HepG2 (cell line): Measurements from ENCODE around the gene CMTM5. TPM values are rescaled to one million over a fixed set of nuclear protein-coding genes. Genes with fewer than 3 reads are reported as not detected.

Source experiments
- ATAC-seq: fragments of 200-7000 bp; cut with Tn5 transposase; 3 replicates; pipeline ENCODE4 v1.9.1; 2020; ENCODE audit warnings: mild to moderate bottlenecking, moderate library complexity
- BruUV-seq: library from RNA; stranded (reverse); fragments of 400-500 nt; replicated peaks from 2 replicates; lab custom pipeline; 2021; lab: Mats Ljungman, UMichigan
- CTCF ChIA-PET: fragments of 300-600 bp; formaldehyde crosslinking; extraction: SDS; loops from one replicate; lab custom pipeline; 2021; ENCODE audit warnings: low total read pairs, inconsistent platforms, low intra/inter-chr PET ratio; lab: Yijun Ruan, JAX
- POLR2A ChIA-PET: fragments of 350-600 bp; sonication (Branson Sonifier 250); formaldehyde crosslinking; loops from one replicate; lab custom pipeline; 2020; ENCODE audit warnings: antibody characterized with exemption, inconsistent platforms; lab: Yijun Ruan, JAX
- DNase-seq: peaks from one replicate; pipeline ENCODE4 v3.0.0-alpha.2; 2015; ENCODE audit warnings: low spot score
- FAIRE-seq: peaks from 3 replicates; lab custom pipeline; 2011; peaks lifted over from hg19 to GRCh38; lab: Jason Lieb, UNC
- H2AFZ ChIP-seq: one replicate; pipeline ENCODE4 v1.6.1; 2011; ENCODE audit warnings: low read length, inconsistent platforms
- H3K27ac ChIP-seq: fragments of 300-600 bp; 3 replicates; pipeline ENCODE4 v1.8.0; 2011; ENCODE audit warnings: mixed run types, mild to moderate bottlenecking, mixed read lengths, low read length, inconsistent platforms; ENCODE audit not compliant: insufficient read depth; ENCODE audit errors: extremely low read length
- H3K27me3 ChIP-seq, 2 experiments: fragments of 200-600 bp in 1 of 2; 2 replicates in 1 of 2; 3 replicates in 1 of 2; pipeline versions ENCODE4 v1.6.0 to v1.8.0; 2011; ENCODE audit warnings: low read length in 2 of 2, mild to moderate bottlenecking in 2 of 2, moderate library complexity in 2 of 2, inconsistent platforms in 1 of 2; ENCODE audit not compliant: insufficient read depth in 2 of 2, control insufficient read depth in 1 of 2
- H3K36me3 ChIP-seq, 2 experiments: fragments of 200-600 bp in 1 of 2; replicated peaks in 1 of 2; 2 replicates in 1 of 2; 3 replicates in 1 of 2; pipeline versions ENCODE4 v1.5.1 to v1.8.0; 2011; ENCODE audit warnings: low read length in 2 of 2, inconsistent platforms in 1 of 2; ENCODE audit not compliant: insufficient read depth in 2 of 2, control insufficient read depth in 1 of 2
- H3K4me1 ChIP-seq: 2 replicates; pipeline ENCODE4 v1.5.1; 2012; ENCODE audit warnings: low read length, inconsistent platforms; ENCODE audit not compliant: insufficient read depth
- H3K4me2 ChIP-seq: 2 replicates; pipeline ENCODE4 v1.6.0; 2011; ENCODE audit warnings: low read depth, low read length, inconsistent platforms
- H3K4me3 ChIP-seq, 3 experiments: fragments of 200-600 bp in 1 of 3; sonication (generic), shearing (Covaris generic) in 1 of 3; replicated peaks in 1 of 3; 2 replicates each; pipeline ENCODE4 v1.5.1; 2011 to 2016; ENCODE audit warnings: low read length in 3 of 3, inconsistent platforms in 2 of 3, low read depth in 2 of 3, mild to moderate bottlenecking in 2 of 3, control low read depth in 1 of 3, mixed read lengths in 1 of 3; ENCODE audit not compliant: insufficient read depth in 1 of 3
- H3K79me2 ChIP-seq: one replicate; pipeline ENCODE4 v1.6.1; 2011; ENCODE audit warnings: low read length, inconsistent platforms; ENCODE audit not compliant: insufficient read depth
- H3K9ac ChIP-seq: 2 replicates; pipeline ENCODE4 v1.6.0; 2011; ENCODE audit warnings: mild to moderate bottlenecking, low read depth, low read length, inconsistent platforms; ENCODE audit not compliant: insufficient read depth
- H3K9me3 ChIP-seq: 2 replicates; pipeline ENCODE4 v1.5.1; 2012; ENCODE audit warnings: mild to moderate bottlenecking, low read length
- H4K20me1 ChIP-seq: 2 replicates; pipeline ENCODE4 v1.6.0; 2011; ENCODE audit warnings: inconsistent platforms, mild to moderate bottlenecking, low read length, moderate library complexity; ENCODE audit not compliant: insufficient read depth
- REL ChIP-seq: sonication (generic); formaldehyde crosslinking; conservative IDR thresholded peaks from 2 replicates; pipeline ENCODE4 v1.8.0; 2022; ENCODE audit warnings: mild to moderate bottlenecking, missing genetic modification reagents, moderate library complexity
- THYN1 ChIP-seq: sonication (generic); formaldehyde crosslinking; IDR thresholded peaks from 2 replicates; pipeline ENCODE4 v1.8.1; 2023; ENCODE audit warnings: low read depth, mild to moderate bottlenecking, moderate library complexity, missing genetic modification reagents, borderline replicate concordance
- ZFAT ChIP-seq: sonication (generic); formaldehyde crosslinking; conservative IDR thresholded peaks from 2 replicates; pipeline ENCODE4 v1.8.1; 2023; ENCODE audit warnings: missing genetic modification reagents, inconsistent platforms
- ZFX ChIP-seq: sonication (generic); formaldehyde crosslinking; IDR thresholded peaks from 2 replicates; pipeline ENCODE4 v1.4.0; 2020; ENCODE audit warnings: mild to moderate bottlenecking, low read depth, missing genetic modification reagents, moderate library complexity
- ZNF382 ChIP-seq: sonication (generic); formaldehyde crosslinking; IDR thresholded peaks from 2 replicates; pipeline ENCODE4 v1.5.0; 2020; ENCODE audit warnings: missing genetic modification reagents, mild to moderate bottlenecking, borderline replicate concordance
- ZNF383 ChIP-seq: sonication (generic); formaldehyde crosslinking; IDR thresholded peaks from 2 replicates; pipeline ENCODE4 v1.4.0; 2020; ENCODE audit warnings: missing genetic modification reagents, mild to moderate bottlenecking, borderline replicate concordance
- ZNF772 ChIP-seq: sonication (generic); formaldehyde crosslinking; IDR thresholded peaks from 2 replicates; pipeline ENCODE4 v1.5.0; 2020; ENCODE audit warnings: mild to moderate bottlenecking, missing genetic modification reagents
- WGBS: methylation state at CpG from one replicate; pipeline ENCODE4 v1.1.6; 2017; ENCODE audit warnings: low lambda C conversion rate; 5-methylcytosine and 5-hydroxymethylcytosine counted together
- in situ Hi-C: cut with HindIII; loops from 2 replicates; pipeline ENCODE4 v1.10.0; 2017; ENCODE audit warnings: low pct_unique_long_range_greater_than_20kb; ENCODE audit not compliant: extremely low pct_ligation_motif_present
- intact Hi-C: fragments of 100-400 bp; cut with micrococcal nuclease; formaldehyde crosslinking; loops from one replicate; pipeline ENCODE4 v1.10.0; 2022; ENCODE audit not compliant: unreplicated experiment
- polyA plus RNA-seq, 8 experiments: library from polyadenylated mRNA; depleted of rRNA in 3 of 8; stranded (reverse) in 7 of 8; unstranded in 1 of 8; fragments of >200 nt; fragmentation: Illumina TruSeq in 4 of 8; extraction: Trizol in 4 of 8; gene quantifications; 2 replicates each; pipeline versions ENCODE4 v1.2.1 to v1.2.3, GENCODE V29; 2011 to 2016; ENCODE audit warnings: low read depth in 4 of 8, missing spikeins in 1 of 8, mixed read lengths in 1 of 8; ENCODE audit not compliant: insufficient read depth in 1 of 8
- total RNA-seq, 5 experiments: library from RNA; depleted of rRNA; stranded (reverse); fragments of >200 nt; fragmentation: Illumina TruSeq; extraction: Trizol; gene quantifications; 2 replicates each; pipeline ENCODE4 v1.2.3, GENCODE V29; 2016; ENCODE audit warnings: low read depth in 1 of 5
- TF ChIP-seq, protein P1 (sequence below): sonication (generic); formaldehyde crosslinking; IDR thresholded peaks from 2 replicates; pipeline ENCODE4 v1.4.0; 2020; ENCODE audit warnings: mild to moderate bottlenecking, low read depth, missing genetic modification reagents
- TF ChIP-seq, protein P2 (sequence below): IDR thresholded peaks from 2 replicates; pipeline ENCODE4 v1.6.1; 2012; ENCODE audit warnings: low read length, improper control_type of control experiment
- TF ChIP-seq, protein P3 (sequence below): sonication (generic); formaldehyde crosslinking; IDR thresholded peaks from 2 replicates; pipeline ENCODE4 v1.4.0; 2020; ENCODE audit warnings: low read depth, mild to moderate bottlenecking, missing genetic modification reagents
- TF ChIP-seq, protein P4 (sequence below): sonication (generic); formaldehyde crosslinking; IDR thresholded peaks from 2 replicates; pipeline ENCODE4 v1.5.1; 2020; ENCODE audit warnings: missing genetic modification reagents, mild to moderate bottlenecking, borderline replicate concordance
- TF ChIP-seq, protein P5 (sequence below): IDR thresholded peaks from 2 replicates; pipeline ENCODE4 v1.6.1; 2016; ENCODE audit warnings: missing compliant biosample characterization, missing genetic modification reagents, borderline replicate concordance

The CMTM5 gene
- total and polyA plus RNA-seq, 2 of the 13 experiments (the other 11 are each of a cell fraction or from before 2014, with no cell fraction given): not detected

DNA sequence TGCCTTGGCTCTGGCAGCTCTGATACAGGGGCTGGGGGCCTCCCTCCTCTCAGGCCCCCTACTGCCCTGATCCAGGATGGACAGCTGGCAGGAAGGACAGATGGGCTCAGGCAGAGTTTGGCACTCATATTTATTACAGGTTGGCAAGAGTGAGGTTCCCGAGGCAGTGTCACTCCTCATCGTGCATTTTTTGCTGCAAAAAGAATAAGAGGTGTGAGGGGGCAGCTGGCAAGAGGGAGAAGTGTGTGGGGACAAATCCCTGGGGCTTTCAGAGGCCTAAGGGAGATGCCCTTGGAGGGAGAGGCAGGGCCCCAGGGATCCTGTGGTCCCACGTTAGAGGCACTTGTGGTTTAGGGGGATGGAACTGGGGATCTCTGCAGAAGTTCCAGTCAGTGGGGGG lies 5.0 kb downstream of the CMTM5 start:
- ATAC-seq: no peak
- POLR2A ChIA-PET: interaction anchor here (1.4 kb wide), 1 partner anchor 55 kb away, joined by 3 read pairs; no protein-coding TSS in a partner anchor
- Histone ChIP-seq H3K4me2 (no peak overlapping the region), H3K9ac (no peak overlapping the region), H3K4me1 (no peaks in the 10 kb centered on the region), H2AFZ (no peak overlapping the region), H3K36me3 (no peaks in the 10 kb centered on the region), H3K27me3 (peaks cover 28 to 91% of the 10 kb centered on the region in 2 experiments), H3K4me3 (no peak overlapping the region), H3K27ac (no peak overlapping the region), H4K20me1 (no peaks in the 10 kb centered on the region), H3K9me3 (no peaks in the 10 kb centered on the region), H3K79me2 (no peaks in the 10 kb centered on the region)
- intact Hi-C loops: loop anchor here (5.0 kb wide), 1 partner anchor 260 kb away; no protein-coding TSS in a partner anchor
- 0% methylated on average over 3 of the region's 3 CpGs for WGBS
- DNase-seq: no peak
- TF ChIP-seq ZNF382 (CRISPR knock-in tag): no peak
- no peak for TF ChIP-seq ZFAT
- TF ChIP-seq, protein P1, sequence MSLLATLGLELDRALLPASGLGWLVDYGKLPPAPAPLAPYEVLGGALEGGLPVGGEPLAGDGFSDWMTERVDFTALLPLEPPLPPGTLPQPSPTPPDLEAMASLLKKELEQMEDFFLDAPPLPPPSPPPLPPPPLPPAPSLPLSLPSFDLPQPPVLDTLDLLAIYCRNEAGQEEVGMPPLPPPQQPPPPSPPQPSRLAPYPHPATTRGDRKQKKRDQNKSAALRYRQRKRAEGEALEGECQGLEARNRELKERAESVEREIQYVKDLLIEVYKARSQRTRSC (CRISPR knock-in tag): no peak
- no peak for TF ChIP-seq ZNF772 (CRISPR knock-in tag)
- TF ChIP-seq, protein P2, sequence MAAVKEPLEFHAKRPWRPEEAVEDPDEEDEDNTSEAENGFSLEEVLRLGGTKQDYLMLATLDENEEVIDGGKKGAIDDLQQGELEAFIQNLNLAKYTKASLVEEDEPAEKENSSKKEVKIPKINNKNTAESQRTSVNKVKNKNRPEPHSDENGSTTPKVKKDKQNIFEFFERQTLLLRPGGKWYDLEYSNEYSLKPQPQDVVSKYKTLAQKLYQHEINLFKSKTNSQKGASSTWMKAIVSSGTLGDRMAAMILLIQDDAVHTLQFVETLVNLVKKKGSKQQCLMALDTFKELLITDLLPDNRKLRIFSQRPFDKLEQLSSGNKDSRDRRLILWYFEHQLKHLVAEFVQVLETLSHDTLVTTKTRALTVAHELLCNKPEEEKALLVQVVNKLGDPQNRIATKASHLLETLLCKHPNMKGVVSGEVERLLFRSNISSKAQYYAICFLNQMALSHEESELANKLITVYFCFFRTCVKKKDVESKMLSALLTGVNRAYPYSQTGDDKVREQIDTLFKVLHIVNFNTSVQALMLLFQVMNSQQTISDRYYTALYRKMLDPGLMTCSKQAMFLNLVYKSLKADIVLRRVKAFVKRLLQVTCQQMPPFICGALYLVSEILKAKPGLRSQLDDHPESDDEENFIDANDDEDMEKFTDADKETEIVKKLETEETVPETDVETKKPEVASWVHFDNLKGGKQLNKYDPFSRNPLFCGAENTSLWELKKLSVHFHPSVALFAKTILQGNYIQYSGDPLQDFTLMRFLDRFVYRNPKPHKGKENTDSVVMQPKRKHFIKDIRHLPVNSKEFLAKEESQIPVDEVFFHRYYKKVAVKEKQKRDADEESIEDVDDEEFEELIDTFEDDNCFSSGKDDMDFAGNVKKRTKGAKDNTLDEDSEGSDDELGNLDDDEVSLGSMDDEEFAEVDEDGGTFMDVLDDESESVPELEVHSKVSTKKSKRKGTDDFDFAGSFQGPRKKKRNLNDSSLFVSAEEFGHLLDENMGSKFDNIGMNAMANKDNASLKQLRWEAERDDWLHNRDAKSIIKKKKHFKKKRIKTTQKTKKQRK: no peak
- no peak for TF ChIP-seq ZNF383 (CRISPR knock-in tag)
- no peak for TF ChIP-seq REL (CRISPR knock-in tag)
- TF ChIP-seq, protein P3, sequence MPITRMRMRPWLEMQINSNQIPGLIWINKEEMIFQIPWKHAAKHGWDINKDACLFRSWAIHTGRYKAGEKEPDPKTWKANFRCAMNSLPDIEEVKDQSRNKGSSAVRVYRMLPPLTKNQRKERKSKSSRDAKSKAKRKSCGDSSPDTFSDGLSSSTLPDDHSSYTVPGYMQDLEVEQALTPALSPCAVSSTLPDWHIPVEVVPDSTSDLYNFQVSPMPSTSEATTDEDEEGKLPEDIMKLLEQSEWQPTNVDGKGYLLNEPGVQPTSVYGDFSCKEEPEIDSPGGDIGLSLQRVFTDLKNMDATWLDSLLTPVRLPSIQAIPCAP (CRISPR knock-in tag): no peak
- TF ChIP-seq, protein P4, sequence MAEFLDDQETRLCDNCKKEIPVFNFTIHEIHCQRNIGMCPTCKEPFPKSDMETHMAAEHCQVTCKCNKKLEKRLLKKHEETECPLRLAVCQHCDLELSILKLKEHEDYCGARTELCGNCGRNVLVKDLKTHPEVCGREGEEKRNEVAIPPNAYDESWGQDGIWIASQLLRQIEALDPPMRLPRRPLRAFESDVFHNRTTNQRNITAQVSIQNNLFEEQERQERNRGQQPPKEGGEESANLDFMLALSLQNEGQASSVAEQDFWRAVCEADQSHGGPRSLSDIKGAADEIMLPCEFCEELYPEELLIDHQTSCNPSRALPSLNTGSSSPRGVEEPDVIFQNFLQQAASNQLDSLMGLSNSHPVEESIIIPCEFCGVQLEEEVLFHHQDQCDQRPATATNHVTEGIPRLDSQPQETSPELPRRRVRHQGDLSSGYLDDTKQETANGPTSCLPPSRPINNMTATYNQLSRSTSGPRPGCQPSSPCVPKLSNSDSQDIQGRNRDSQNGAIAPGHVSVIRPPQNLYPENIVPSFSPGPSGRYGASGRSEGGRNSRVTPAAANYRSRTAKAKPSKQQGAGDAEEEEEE (CRISPR knock-in tag): no peak
- TF ChIP-seq THYN1 (CRISPR knock-in tag): no peak
- TF ChIP-seq, protein P5, sequence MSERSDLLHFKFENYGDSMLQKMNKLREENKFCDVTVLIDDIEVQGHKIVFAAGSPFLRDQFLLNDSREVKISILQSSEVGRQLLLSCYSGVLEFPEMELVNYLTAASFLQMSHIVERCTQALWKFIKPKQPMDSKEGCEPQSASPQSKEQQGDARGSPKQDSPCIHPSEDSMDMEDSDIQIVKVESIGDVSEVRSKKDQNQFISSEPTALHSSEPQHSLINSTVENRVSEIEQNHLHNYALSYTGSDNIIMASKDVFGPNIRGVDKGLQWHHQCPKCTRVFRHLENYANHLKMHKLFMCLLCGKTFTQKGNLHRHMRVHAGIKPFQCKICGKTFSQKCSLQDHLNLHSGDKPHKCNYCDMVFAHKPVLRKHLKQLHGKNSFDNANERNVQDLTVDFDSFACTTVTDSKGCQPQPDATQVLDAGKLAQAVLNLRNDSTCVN: no peak
- TF ChIP-seq ZFX (CRISPR knock-in tag): no peak
- no TSS peak for BruUV-seq
- no peak for FAIRE-seq
- in situ Hi-C loops: no loop called here
- CTCF ChIA-PET: interaction anchor here (1.1 to 5.9 kb wide), 3 partner anchors 54 to 116 kb away, joined by 3 to 111 read pairs (median 96); no protein-coding TSS in a partner anchor
